Stimulated activated CD8-positive, alpha-beta memory T cell treated with anti-CD3 and anti-CD28 coated beads, Interleukin-4, amount 100 ng/mL, for 1 hour (primary cell): ENCODE data around the gene C11orf68.
A peak's percentile ranks its signal among the peaks of the same experiment; 100 is the strongest.

ENCODE experiments used
- DNase-seq, 2 donors: peaks; one replicate each; pipeline ENCODE4 v3.0.0-alpha.2; 2020; ENCODE audit warnings: low read depth in 2 of 2, low spot score in 1 of 2

The C11orf68 gene

DNA sequence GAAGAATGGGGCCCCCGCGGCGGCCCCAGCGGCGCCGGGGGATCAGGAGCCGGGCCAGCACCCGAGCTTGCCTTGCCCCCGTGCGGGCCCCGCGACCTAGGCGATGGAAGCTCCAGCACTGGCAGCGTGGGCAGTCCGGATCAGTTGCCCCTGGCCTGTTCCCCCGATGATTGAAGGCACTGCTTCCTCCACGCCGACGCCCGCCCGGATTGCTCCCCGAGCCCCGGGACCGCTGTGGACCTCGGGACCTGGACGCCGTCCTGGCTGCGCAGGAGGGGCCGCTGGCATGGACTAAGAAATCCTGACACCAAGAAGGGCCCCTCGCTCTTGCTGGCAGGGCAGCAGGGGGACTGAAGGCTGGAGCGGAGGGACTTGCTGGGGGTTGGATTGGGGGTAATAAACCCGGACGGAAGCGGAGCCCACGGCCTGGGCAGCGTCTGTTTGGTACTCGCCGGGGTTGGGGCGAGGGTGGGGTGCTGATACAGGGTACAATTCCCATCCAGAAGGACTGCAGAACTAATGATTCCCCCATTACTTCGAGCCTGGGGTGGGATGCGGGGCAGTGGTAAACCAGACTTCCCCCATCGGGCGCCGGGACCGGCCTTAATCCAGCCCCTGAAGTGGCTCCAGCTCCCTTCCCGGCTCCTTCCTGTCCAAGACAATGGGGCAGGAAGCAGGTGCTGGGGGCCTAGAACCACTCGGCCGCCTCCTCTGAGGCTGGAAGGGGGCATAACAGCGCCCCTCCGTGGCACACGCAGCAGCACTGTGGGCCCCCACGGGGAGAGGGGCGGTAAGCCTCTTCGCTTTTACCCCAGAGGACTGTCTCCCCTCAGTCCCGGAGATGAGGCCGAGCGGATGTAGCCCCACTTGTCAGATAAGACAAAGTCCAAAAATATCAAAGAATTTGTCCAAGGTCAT is 27.4 kb downstream of the C11orf68 start:
- no peak for DNase-seq

DNA sequence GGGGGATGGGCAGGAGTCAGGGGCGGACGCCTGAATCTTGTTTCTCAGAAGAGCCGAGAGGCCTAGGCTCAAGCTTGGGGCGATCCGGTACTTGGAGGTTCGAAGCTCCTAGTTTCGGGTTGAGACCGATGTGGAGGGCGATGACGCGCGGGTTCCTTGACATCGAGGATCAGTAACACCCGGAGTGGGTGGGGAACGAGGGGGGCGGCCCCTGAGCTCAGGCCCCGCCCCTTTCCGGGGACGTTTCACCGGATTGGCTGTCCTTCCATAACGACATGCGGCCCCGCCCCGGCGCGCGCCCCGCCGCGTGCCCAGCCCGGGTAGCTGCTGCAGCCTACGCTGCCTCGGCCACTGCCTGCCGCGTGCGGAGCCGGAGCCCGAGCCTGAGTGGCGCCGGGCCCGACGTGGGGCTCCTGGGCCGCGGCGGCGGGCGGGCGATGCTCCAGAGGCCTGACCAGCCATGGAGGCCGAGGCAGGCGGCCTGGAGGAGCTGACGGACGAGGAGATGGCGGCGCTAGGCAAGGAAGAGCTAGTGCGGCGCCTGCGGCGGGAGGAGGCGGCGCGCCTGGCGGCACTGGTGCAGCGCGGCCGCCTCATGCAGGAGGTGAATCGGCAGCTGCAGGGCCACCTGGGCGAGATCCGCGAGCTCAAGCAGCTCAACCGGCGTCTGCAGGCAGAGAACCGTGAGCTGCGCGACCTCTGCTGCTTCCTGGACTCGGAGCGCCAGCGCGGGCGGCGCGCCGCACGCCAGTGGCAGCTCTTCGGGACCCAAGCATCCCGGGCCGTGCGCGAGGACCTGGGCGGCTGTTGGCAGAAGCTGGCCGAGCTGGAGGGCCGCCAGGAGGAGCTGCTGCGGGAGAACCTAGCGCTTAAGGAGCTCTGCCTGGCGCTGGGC is 28.3 kb downstream of the C11orf68 start, which contains the start of gene CCDC85B:
CCDC85B (plus strand) TSS at position 350 of the 895 bp plus-strand sequence; CDS start at position 461, 111 bp downstream.
- DNase-seq, result peak; percentile 94 to 97

DNA sequence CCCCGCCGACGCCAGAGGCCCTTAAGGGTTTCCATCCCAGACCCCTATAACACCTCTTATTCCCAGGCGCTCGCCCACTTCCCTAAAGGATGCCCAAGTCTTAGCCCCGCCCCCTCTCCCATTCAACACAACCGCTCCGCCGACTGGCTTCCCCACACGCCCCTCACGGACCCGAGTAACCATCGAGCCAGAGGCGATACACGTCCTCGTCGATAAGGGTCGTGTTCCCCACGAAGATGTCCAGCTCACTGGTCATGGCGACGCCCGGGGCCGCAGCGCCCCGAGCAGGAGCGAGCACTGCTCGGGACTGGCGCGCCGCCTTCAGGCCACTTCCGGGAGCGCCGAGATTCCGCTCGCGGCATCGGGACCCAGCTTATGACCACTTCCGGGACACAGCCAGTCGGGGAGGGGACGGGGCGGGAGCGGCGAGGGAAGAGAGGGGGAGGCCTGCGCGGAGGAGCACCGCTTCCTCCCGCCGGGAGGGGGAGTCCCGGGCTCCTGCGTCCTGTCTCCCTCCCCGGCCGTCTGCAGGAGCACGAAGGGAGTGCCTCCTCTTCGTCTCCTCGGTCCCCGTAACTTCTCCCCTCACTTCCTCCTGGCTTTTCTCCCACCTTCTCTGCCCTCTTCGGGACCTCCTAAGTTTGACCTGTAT is 30.6 kb downstream of the C11orf68 start, which contains the start of gene FIBP:
FIBP (minus strand) TSS at position 309 of the 652 bp plus-strand sequence; CDS start at position 256, 53 bp downstream.
- DNase-seq, result peak; percentile 86 to 92

DNA sequence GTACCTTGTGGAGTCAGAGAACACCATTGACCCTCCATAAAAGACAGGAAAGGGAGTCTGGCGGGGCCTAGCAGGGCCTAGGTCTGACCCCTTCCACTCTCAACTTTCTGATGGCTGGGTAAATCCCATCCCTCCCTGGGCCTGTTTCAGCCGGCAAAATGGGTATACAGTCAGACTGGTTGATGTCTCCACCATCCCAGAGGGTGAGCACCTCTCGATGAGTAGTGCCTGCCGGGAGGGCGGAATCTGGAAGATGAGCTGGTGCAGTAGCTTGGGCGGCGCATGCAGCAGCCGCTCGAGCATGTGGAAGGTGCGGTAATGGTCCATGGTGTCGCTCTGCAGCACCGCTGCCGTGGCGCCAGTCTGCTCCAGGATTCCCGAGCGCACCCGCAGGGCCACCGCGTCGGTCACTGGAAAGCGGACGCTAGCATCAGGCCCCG is 31.1 kb downstream of the C11orf68 start:
- DNase-seq, result no peak

DNA sequence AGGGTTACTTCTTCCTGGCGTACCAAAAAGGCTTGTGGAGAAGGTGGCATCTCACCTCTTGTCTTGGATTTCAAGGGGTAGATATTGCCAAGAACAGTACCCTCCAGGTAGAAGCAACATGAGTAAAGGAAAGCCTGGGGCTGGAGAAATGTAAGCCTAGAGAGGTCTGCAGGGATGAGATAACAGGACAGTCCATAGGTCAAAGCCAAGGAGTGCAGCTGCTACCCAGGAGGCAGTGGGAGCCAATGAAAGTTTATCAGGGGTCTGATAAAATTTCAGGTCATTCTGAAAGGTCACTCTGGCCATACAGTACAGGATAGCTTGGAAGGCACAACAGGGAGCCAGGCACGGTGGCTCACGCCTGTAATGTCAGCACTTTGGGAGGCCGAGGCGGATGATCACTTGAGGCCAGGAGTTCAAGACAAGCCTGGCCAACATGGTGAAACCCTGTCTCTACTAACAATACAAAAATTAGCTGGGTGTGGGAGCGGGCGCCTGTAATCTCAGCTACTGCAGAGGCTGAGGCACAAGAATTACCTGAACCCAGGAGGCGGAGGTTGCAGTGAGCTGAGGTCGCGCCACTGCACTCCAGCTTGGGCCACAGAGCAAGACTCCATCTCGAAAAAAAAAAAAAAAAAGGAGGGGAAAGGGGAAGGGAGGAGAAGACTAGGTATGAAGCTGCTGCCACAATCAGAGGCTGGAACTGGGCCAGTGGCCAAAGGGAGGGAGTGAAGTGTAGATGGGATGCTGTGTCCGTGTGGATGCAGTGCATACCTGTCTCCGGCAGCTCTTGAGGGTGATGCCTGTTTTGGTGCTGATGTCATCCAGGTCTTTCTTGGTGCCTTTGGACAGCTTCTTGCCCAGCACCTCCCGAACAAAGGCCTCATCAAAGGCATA is 31.8 kb downstream of the C11orf68 start:
- DNase-seq, result no peak

DNA sequence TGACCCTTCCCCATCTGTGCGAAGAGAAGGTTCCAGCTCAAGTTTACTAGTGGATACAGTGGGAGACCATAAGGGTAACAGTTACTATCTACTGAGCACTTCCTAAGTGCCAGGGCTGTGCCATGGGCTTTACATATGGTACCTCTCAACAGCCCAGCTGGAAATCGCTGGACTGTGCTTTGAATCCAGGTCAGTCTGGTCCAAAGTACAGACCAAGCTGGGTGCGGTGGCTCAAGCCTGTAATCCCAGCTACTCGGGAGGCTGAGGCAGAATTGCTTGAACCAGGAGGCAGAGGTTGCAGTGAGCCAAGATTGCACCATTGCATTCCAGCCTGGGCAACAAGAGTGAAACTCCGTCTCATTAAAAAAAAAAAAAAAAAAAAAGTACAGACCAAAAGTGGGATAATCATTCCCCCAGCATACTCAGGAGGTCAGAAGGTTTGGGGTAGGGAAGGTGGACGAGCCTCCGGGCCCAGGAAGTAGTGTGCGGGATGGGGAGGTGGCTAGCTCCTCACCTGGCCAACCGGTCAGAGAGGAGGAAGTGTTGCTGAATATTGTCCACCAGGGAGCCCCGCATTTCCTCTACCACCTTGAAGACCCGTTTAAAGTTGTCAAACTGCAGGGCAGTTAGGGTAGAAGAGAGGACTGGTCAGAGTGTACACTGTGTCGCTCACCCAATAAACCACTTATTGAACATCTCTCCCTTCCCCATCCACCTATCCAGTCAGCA is 32.9 kb downstream of the C11orf68 start:
- no peak for DNase-seq

DNA sequence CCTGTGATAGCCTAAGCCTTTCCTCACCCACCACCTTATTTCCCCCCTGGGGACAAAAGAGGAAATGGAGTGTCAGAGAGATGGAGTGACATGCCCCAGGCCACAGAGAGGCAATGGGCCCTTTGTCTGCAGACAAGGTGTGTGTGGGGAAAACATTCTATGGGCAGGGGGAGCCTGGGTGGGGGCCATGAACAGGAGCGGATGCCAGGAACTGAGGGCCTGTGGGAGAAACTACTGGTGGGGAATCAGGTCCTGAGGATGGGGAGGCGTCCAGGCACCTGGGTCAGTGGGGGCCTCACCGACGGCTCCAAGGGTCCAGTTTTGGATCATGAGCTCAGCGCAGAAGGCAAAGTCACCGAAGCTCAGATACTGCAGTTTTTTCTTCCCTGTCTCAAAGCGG is 33.6 kb downstream of the C11orf68 start:
- DNase-seq, result no peak

DNA sequence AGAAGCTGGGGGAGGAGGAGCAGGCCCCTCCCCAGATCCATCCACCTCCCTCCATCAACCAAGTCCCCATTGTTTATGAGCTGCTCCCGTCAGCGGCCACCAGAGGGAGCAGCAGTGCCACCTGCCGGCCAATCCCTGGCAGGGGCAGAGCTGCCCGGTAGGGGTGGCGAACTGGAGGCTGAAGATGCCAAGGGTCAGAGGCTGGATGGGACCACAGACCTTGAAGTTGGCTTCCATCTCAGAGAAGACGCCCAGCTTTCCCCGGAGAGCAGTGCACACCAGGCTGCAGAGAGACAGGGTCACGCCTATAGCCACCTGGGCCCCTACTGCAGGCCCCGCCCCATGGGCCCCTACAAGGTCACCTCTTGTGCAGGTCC is 34.2 kb downstream of the C11orf68 start:
- peak; percentile 45 to 65 for DNase-seq

DNA sequence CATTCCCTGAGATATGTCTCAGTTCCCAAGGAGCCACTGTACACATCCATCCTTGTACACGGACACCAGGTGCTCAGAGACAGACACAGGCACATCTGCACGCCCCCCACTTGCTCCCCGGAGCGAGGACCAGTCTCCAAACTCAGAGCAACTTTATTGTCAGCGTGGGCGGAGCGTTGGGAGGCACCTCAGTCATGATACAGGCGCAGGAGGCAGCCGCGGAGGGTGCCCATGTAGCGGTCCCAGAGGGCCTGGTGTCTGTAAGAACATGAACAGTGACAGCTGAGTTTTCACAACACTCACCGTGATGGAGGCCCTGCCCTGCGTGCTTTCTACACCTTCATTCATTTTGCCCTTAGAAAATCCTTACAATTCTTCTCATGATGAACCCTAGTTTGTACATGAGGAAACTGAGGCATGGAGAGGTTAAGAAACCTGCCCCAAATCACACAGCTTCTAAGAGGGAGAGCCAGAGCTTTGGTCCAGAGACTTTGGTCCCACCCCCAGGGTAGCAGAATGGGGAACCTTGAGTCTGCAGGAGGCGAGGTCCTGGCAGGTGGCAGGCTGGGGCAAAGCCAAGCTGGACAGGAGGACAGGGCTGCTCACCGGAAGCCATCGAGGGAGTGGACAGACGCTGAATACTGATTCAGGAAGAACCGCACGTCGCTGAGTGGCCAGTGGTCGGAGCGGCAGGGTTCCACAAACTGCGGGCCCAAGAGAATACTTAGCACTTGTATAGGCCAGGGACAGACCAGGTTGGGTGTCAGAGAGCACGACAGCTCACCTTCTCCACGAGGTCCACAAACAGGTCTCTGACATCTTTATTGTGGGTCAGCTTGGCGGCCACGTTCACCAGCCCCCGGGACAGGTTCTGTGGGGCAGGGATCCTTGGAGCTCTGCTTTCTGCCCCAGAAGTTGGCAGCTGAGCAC is 34.8 kb downstream of the C11orf68 start:
- DNase-seq, result no peak

DNA sequence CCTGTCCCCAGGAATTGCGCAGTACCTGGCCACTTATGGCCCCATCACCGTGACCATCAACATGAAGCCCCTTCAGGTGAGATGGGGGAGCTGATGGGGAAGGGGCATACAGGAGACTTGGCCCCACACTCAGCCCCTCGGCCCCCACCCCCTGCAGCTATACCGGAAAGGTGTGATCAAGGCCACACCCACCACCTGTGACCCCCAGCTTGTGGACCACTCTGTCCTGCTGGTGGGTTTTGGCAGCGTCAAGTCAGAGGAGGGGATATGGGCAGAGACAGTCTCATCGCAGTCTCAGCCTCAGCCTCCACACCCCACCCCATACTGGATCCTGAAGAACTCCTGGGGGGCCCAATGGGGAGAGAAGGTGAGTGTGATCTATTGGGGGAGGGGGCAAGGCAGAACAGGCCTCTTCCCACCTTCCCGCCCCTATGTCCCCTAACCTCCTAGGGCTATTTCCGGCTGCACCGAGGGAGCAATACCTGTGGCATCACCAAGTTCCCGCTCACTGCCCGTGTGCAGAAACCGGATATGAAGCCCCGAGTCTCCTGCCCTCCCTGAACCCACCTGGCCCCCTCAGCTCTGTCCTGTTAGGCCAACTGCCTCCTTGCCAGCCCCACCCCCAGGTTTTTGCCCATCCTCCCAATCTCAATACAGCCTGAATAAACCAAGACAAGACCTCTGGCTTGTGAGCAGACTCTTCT is 35.7 kb downstream of the C11orf68 start:
- no peak for DNase-seq

DNA sequence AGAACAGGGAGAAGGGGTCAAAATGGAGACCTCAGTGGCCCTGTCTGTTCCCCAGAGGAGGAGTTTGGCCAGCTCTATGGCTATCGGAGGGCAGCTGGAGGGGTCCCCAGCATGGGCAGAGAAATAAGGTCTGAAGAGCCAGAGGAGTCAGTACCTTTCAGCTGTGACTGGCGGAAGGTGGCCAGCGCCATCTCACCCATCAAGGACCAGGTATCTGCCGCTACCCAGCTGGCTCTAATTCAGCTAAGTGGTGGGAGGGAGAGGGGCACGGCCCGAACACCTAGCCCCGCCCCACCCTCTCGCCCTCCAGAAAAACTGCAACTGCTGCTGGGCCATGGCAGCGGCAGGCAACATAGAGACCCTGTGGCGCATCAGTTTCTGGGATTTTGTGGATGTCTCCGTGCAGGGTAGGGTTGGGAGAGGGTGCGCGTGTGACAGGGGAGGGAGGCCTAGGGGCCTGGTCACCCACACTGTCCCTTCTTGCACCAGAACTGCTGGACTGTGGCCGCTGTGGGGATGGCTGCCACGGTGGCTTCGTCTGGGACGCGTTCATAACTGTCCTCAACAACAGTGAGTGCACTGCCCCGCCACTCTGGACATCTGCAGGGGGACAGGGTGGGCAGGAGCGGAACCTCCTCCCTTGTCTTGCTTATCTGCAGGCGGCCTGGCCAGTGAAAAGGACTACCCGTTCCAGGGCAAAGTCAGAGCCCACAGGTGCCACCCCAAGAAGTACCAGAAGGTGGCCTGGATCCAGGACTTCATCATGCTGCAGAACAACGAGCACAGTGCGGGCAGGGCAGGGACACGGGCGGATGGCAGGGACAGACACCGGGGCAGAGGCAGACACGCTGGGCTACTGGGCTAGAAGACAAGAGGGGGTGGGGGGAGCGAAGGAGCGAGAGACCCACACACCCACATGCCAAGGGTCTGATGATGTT is 36.5 kb downstream of the C11orf68 start:
- no peak for DNase-seq

DNA sequence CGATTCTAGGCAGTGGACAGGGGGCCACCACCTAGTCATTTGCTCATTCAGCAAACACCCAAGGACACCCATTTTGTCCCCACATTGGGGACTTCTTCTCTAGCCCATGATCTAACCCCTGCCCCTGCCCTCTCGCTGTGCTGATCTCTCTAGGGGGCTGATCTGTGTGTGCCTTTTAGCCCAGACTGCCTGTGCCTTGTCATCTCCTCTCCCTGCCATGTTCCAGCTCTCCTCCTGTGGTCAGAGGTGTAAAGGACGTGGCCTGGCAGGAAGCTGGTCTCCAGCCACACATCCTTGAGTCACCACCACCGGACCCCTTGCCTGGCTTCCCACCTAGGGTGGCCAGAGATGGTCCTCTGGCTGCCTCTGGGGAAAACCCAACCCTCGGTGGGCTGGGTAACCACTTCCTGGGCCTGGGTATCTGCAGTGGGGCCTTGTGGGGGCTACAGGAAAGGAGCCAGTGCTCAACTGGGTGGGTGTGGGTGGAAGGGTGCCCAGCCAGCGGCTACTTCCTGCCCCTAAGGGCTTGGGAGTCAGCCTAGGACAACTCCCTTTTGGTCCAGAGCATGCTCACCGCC is 37.9 kb downstream of the C11orf68 start:
- no peak for DNase-seq

DNA sequence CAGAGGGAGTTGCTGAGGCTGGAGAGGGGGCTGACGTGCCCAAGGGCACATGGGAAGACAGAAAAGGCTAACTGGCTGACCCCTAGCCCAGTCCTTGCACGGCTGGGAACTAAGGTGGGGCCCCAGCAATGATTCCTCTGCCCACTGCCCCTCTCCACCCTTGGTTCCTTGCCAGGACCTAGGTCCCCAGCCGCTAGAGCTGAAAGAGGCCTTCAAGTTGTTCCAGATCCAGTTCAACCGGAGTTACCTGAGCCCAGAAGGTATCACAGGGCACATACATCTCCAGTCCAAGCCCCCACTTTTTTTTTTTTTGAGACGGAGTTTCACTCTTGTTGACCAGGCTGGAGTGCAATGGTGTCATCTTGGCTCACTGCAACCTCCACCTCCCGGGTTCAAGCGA is 38.8 kb downstream of the C11orf68 start:
- no peak for DNase-seq

DNA sequence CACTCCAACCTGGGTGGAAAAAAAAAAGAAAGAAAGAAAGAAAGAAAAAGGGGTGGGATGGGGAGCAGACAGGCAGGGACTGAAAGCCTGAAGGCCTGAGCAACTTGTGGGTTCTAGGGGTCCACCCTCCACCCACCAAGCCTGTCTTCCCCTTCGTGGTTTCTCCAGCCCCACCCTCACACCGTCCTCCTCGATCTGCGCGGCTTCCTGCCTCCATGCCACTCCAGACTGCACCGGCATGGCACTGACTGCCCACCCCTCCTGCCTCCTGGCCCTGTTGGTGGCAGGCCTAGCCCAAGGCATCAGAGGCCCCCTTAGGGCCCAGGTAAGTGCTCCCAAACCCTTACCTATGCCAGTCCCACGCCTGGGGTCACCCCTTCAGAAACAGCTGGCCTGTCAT is 39.2 kb downstream of the C11orf68 start, which contains the start of gene CTSW:
CTSW (plus strand) TSS at position 221 of the 400 bp plus-strand sequence; CDS start at position 239, 18 bp downstream.
- no peak for DNase-seq

DNA sequence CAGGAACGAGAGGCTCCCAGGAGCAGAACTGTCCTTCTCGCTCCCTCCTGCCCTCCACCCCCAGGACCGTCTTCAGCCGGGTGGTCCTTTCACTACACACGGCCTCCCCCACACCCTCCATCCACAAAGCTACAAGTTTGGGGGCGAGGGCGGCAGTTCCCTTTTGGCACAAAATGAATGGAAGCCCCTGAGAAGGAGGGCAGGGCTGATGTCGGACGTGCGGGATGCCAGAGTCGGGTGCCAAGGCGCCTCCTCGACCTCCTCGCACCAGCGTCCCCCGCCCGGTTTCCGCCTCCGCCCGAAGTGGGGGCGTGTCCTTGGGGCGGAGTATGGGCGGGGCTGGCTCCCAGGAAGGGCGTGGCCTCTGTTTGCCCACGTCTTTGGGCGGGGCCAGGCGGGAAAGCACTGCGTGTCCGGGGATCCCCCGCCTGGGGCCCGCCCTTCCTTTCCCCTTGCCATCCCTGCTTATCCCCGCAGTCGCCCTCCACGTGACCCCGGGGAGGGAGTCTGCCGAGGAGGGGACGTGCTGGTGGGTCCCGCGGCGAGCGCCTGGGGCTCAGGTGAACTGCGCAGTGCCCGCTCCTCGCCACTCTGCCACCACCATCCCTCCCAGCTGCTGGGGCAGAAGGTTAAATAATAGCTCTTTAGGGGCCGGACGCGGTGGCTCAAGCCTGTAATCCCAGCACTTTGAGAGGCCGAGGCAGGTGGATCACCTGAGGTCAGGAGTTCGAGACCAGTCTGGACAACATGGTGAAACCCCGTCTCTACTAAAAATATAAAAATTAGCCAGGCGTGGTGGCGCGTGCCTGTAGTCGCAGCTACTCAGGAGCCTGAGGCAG is 45.3 kb downstream of the C11orf68 start:
- peak; percentile 95 to 96 for DNase-seq
